ENCODE results near the gene CLTA. TPM values are rescaled to one million over a fixed set of nuclear protein-coding genes. Genes with fewer than 3 reads are reported as not detected.

The CLTA gene
- total and polyA plus RNA-seq, 10 of the 15 experiments (the other 5 are each of a cell fraction or from before 2014, with no cell fraction given): 49.0 to 241 (median 168) TPM

- TF ChIP-seq TCF12 (IDR thresholded peaks at IDR 0.05; ENCODE audit: low read depth, low read length): peak; percentile 84
Measured at GRCh38 chr9:36151316-36152210, 39.2 kb upstream of the CLTA start (continued).

DNA sequence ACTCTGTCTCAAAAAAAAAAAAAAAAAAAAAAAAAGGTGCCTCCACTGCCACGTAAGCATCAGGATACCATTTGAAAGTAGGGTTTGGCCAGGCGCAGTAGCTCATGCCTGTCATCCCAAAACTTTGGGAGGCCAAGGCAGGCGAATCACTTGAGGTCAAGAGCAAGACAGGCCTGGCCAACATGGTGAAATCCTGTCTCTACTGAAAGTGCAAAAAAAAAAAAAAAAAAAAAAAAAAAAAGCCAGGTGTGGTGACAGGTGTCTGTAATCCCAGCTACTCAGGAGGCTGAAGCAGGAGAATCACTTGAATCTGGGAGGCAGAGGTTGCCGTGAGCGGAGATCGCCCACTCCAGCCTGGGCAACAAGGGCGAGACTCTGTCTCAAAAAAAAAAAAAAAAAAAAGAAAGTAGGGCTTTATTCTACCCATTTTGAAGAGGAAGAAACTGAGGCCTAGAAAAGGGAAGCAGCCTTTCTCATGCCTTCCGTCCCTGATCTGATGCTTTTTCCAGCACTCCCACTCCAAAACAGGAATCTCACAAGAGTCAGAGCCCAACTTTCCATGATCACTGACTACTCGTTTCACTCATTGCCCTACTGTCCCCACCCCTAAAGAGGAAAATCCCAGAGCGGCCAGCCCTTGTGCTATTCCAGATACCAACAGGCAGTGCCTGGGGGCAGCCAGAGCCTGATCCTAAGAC, 37.8 kb upstream of the CLTA start:
- Histone ChIP-seq H3K27ac (ENCODE audit: control insufficient read depth, insufficient read depth) (no peak overlapping the region), H4K20me1 (ENCODE audit: control insufficient read depth, insufficient read depth) (no peaks in the 10 kb centered on the region), H3K9ac (ENCODE audit: control insufficient read depth, insufficient read depth, low read length) (no peak overlapping the region), H3K9me3 (replicated peaks; ENCODE audit: control insufficient read depth, insufficient read depth, low read length) (no peaks in the 10 kb centered on the region; the same call in 2 of the 3 replicates), H3K27me3 (replicated peaks in 1 of 2; ENCODE audit: control insufficient read depth in 2 of 2, insufficient read depth in 2 of 2, low read length in 1 of 2) (no peaks in the 10 kb centered on the region), H2AFZ (ENCODE audit: control insufficient read depth, low read depth, low read length) (no peak overlapping the region), H3K36me3 (ENCODE audit: control insufficient read depth in 2 of 2, insufficient read depth in 2 of 2, low read length in 1 of 2) (no peaks in the 10 kb centered on the region), H3K4me1 (ENCODE audit: control insufficient read depth, insufficient read depth, low read length) (peaks cover 56% of the 10 kb centered on the region), H3K4me2 (ENCODE audit: control insufficient read depth, insufficient read depth) (peak overlapping the region; percentile 17), H3K4me3 (no peak overlapping the region), H3K79me2 (ENCODE audit: control insufficient read depth, insufficient read depth, low read length) (no peaks in the 10 kb centered on the region)
- in situ Hi-C loops (cut with MboI): no loop called here
- ATAC-seq (no peak), DNase-seq (ENCODE audit: low read depth, low spot score) (no peak), FAIRE-seq (no peak)
- TF ChIP-seq, protein P1, sequence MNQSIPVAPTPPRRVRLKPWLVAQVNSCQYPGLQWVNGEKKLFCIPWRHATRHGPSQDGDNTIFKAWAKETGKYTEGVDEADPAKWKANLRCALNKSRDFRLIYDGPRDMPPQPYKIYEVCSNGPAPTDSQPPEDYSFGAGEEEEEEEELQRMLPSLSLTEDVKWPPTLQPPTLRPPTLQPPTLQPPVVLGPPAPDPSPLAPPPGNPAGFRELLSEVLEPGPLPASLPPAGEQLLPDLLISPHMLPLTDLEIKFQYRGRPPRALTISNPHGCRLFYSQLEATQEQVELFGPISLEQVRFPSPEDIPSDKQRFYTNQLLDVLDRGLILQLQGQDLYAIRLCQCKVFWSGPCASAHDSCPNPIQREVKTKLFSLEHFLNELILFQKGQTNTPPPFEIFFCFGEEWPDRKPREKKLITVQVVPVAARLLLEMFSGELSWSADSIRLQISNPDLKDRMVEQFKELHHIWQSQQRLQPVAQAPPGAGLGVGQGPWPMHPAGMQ (IDR thresholded peaks at IDR 0.05; ENCODE audit: borderline replicate concordance): no peak
- TF ChIP-seq NR2C1 (IDR thresholded peaks at IDR 0.05) (no peak), SIX5 (IDR thresholded peaks at IDR 0.05; ENCODE audit: low read depth, low read length, severe bottlenecking) (no peak), SUPT20H (IDR thresholded peaks at IDR 0.05; ENCODE audit: borderline replicate concordance, control insufficient read depth, low read depth, low read length) (no peak), JUND (IDR thresholded peaks at IDR 0.05; ENCODE audit: low read depth, low read length) (no peak), SIN3A (IDR thresholded peaks at IDR 0.05; ENCODE audit: low read depth, low read length) (no peak), HDGF (IDR thresholded peaks at IDR 0.05) (no peak), POLR2A (IDR thresholded peaks at IDR 0.05; ENCODE audit: low read depth, low read length) (no peak), NRF1 (conservative IDR thresholded peaks at IDR 0.05; ENCODE audit: low read depth, low read length) (no peak), MTA2 (IDR thresholded peaks at IDR 0.05; ENCODE audit: low read depth) (no peak), CTCF (IDR thresholded peaks at IDR 0.05 in 2 of 3, conservative IDR thresholded peaks at IDR 0.05 in 1 of 3; ENCODE audit: control insufficient read depth in 2 of 3, extremely low read depth in 1 of 3, insufficient read depth in 1 of 3, low read depth in 3 of 3, low read length in 3 of 3) (no peak), ZNF217 (IDR thresholded peaks at IDR 0.05) (no peak), KAT2A (conservative IDR thresholded peaks at IDR 0.05; ENCODE audit: control insufficient read depth, low read depth, low read length) (no peak), STAT1 (conservative IDR thresholded peaks at IDR 0.05) (no peak), SMAD5 (IDR thresholded peaks at IDR 0.05; ENCODE audit: low read depth) (no peak), PAX5 (IDR thresholded peaks at IDR 0.05; ENCODE audit: borderline replicate concordance, low read depth, low read length) (no peak), DPF2 (IDR thresholded peaks at IDR 0.05) (no peak), WRNIP1 (IDR thresholded peaks at IDR 0.05; ENCODE audit: borderline replicate concordance, low read depth, low read length) (no peak), TBL1XR1 (IDR thresholded peaks at IDR 0.05; ENCODE audit: low read depth, low read length) (no peak)
- intact Hi-C loops (cut with micrococcal nuclease; ENCODE audit: unreplicated experiment): no loop called here
- BruUV-seq (replicated peaks): no TSS peak
- SMC1A ChIA-PET (ENCODE audit: uncharacterized antibody, unreplicated experiment): no interaction called here
- WGBS (ENCODE audit: insufficient coverage, insufficient replicate concordance, low lambda C conversion rate, missing lambda C conversion rate): 58% methylated on average over 6 of the region's 10 CpGs
- CTCF ChIA-PET: interaction anchor here (0.6 to 1.1 kb wide), 3 partner anchors 10 to 45 kb away, joined by 3 to 4 read pairs (median 4); no protein-coding TSS in a partner anchor
- POLR2A ChIA-PET: interaction anchor here (0.6 kb wide), 1 partner anchor 148 kb away, joined by 3 read pairs; no protein-coding TSS in a partner anchor
- RAD21 ChIA-PET (ENCODE audit: unreplicated experiment): interaction anchor here (0.6 to 2.0 kb wide), 4 partner anchors 12 to 332 kb away, joined by 3 to 5 read pairs (median 4); no protein-coding TSS in a partner anchor
